Measurements from ENCODE around the gene PDZD8.

GRCh38 chr10:117262903-117263293 is 112.3 kb downstream of the PDZD8 start:
- TF ChIP-seq POLR2A (IDR thresholded peaks at IDR 0.05; ENCODE audit: extremely low read depth, insufficient read length): no peak
- TF ChIP-seq CTCF (IDR thresholded peaks at IDR 0.05; ENCODE audit: low read depth, low read length): no peak
- TF ChIP-seq MAX (IDR thresholded peaks at IDR 0.05; ENCODE audit: low read depth, low read length): no peak
- TF ChIP-seq MYC (IDR thresholded peaks at IDR 0.05; ENCODE audit: low read depth, low read length): no peak
